Adipocyte (in vitro differentiated cells): ENCODE results near the gene NDUFA11.
A peak's percentile ranks its signal among the peaks of the same experiment; 100 is the strongest.

Experiments used
- DNase-seq: peaks from one replicate; pipeline ENCODE4 v3.0.0-alpha.2; 2015; ENCODE audit warnings: low read depth
- H3K27me3 ChIP-seq: replicated peaks from 2 replicates; pipeline ENCODE4 v1.7.0; 2013; ENCODE audit warnings: mild to moderate bottlenecking, low read length, moderate library complexity; ENCODE audit not compliant: control insufficient read depth, insufficient read depth
- H3K36me3 ChIP-seq: 2 replicates; pipeline ENCODE4 v1.7.0; 2013; ENCODE audit warnings: low read length, mild to moderate bottlenecking, moderate library complexity; ENCODE audit not compliant: control insufficient read depth, insufficient read depth, severe bottlenecking
- H3K4me1 ChIP-seq: 2 replicates; pipeline ENCODE4 v1.7.0; 2013; ENCODE audit warnings: mild to moderate bottlenecking, low read length, moderate library complexity; ENCODE audit not compliant: control insufficient read depth, insufficient read depth
- H3K4me3 ChIP-seq: 2 replicates; pipeline ENCODE4 v1.7.0; 2013; ENCODE audit warnings: mild to moderate bottlenecking, low read length, moderate library complexity
- H3K9ac ChIP-seq: 2 replicates; pipeline ENCODE4 v1.7.0; 2013; ENCODE audit warnings: mild to moderate bottlenecking, low read length, moderate library complexity
- H3K9me3 ChIP-seq: 2 replicates; pipeline ENCODE4 v1.7.0; 2013; ENCODE audit warnings: mild to moderate bottlenecking, low read length, moderate library complexity; ENCODE audit not compliant: control insufficient read depth

The NDUFA11 gene

GRCh38 chr19:5941673-5942072 is 38.1 kb upstream of the NDUFA11 start:
- DNase-seq = no peak
- peaks cover 16% of the 10 kb centered on the region for H3K4me1 ChIP-seq
- H3K27me3 ChIP-seq = no peaks in the 10 kb centered on the region
- H3K9ac ChIP-seq = no peak overlapping the region
- no peak overlapping the region for H3K4me3 ChIP-seq
- H3K9me3 ChIP-seq = no peaks in the 10 kb centered on the region
- peaks cover 33% of the 10 kb centered on the region for H3K36me3 ChIP-seq

GRCh38 chr19:5940260-5941208 is 36.9 kb upstream of the NDUFA11 start:
- peaks cover 39% of the 10 kb centered on the region for H3K36me3 ChIP-seq
- H3K9me3 ChIP-seq = no peaks in the 10 kb centered on the region
- DNase-seq = no peak
- no peak overlapping the region for H3K9ac ChIP-seq
- peaks cover 19% of the 10 kb centered on the region for H3K4me1 ChIP-seq
- no peaks in the 10 kb centered on the region for H3K27me3 ChIP-seq
- no peak overlapping the region for H3K4me3 ChIP-seq

- Histone ChIP-seq H3K27me3 (no peaks in the 10 kb centered on the region), H3K9ac (no peak overlapping the region), H3K36me3 (peaks cover 46% of the 10 kb centered on the region)
Observed at GRCh38 chr19:5937550-5937949, 34.0 kb upstream of the NDUFA11 start.

GRCh38 chr19:5936292-5936592 is 32.7 kb upstream of the NDUFA11 start:
- H3K9ac ChIP-seq = no peak overlapping the region
- H3K36me3 ChIP-seq = peaks cover 48% of the 10 kb centered on the region
- peaks cover 21% of the 10 kb centered on the region for H3K4me1 ChIP-seq
- H3K4me3 ChIP-seq = no peak overlapping the region
- DNase-seq = no peak
- no peaks in the 10 kb centered on the region for H3K27me3 ChIP-seq
- no peaks in the 10 kb centered on the region for H3K9me3 ChIP-seq

More at GRCh38 chr19:5937550-5937949, 34.0 kb upstream of the NDUFA11 start:
- no peaks in the 10 kb centered on the region for H3K9me3 ChIP-seq
- no peak for DNase-seq
- H3K4me3 ChIP-seq = no peak overlapping the region
- H3K4me1 ChIP-seq = peaks cover 21% of the 10 kb centered on the region

- Histone ChIP-seq H3K36me3 (peaks cover 48% of the 10 kb centered on the region), H3K27me3 (no peaks in the 10 kb centered on the region), H3K9ac (peak overlapping the region; percentile 58), H3K4me1 (peaks cover 21% of the 10 kb centered on the region), H3K4me3 (peak overlapping the region; percentile 58), H3K9me3 (no peaks in the 10 kb centered on the region)
- DNase-seq = peak; percentile 35
Observed at GRCh38 chr19:5935473-5936291, 32.1 kb upstream of the NDUFA11 start.

- peak overlapping the region; percentile 58 for H3K4me3 ChIP-seq
- peaks cover 49% of the 10 kb centered on the region for H3K36me3 ChIP-seq
- no peaks in the 10 kb centered on the region for H3K27me3 ChIP-seq
- peaks cover 21% of the 10 kb centered on the region for H3K4me1 ChIP-seq
- peak overlapping the region; percentile 58 for H3K9ac ChIP-seq
- peak; percentile 88 for DNase-seq
- H3K9me3 ChIP-seq = no peaks in the 10 kb centered on the region
Observed at GRCh38 chr19:5934774-5935472, 31.3 kb upstream of the NDUFA11 start.

- H3K9me3 ChIP-seq = no peaks in the 10 kb centered on the region
- no peak overlapping the region for H3K4me3 ChIP-seq
- peaks cover 21% of the 10 kb centered on the region for H3K4me1 ChIP-seq
- no peak for DNase-seq
- no peaks in the 10 kb centered on the region for H3K27me3 ChIP-seq
- no peak overlapping the region for H3K9ac ChIP-seq
- peaks cover 49% of the 10 kb centered on the region for H3K36me3 ChIP-seq
Observed at GRCh38 chr19:5934069-5934401, 30.4 kb upstream of the NDUFA11 start.

GRCh38 chr19:5933391-5934068 is 29.9 kb upstream of the NDUFA11 start:
- DNase-seq = no peak
- H3K36me3 ChIP-seq = peaks cover 53% of the 10 kb centered on the region
- H3K27me3 ChIP-seq = no peaks in the 10 kb centered on the region
- no peak overlapping the region for H3K4me3 ChIP-seq
- no peaks in the 10 kb centered on the region for H3K9me3 ChIP-seq
- peaks cover 21% of the 10 kb centered on the region for H3K4me1 ChIP-seq
- H3K9ac ChIP-seq = no peak overlapping the region

GRCh38 chr19:5932609-5933262 is 29.1 kb upstream of the NDUFA11 start:
- no peaks in the 10 kb centered on the region for H3K9me3 ChIP-seq
- no peaks in the 10 kb centered on the region for H3K27me3 ChIP-seq
- peaks cover 57% of the 10 kb centered on the region for H3K36me3 ChIP-seq
- H3K9ac ChIP-seq = no peak overlapping the region
- DNase-seq = no peak
- H3K4me3 ChIP-seq = no peak overlapping the region
- peaks cover 21% of the 10 kb centered on the region for H3K4me1 ChIP-seq

- Histone ChIP-seq H3K9ac (no peak overlapping the region), H3K4me1 (peaks cover 26% of the 10 kb centered on the region), H3K36me3 (peaks cover 58% of the 10 kb centered on the region), H3K9me3 (no peaks in the 10 kb centered on the region), H3K27me3 (no peaks in the 10 kb centered on the region), H3K4me3 (no peak overlapping the region)
- DNase-seq = no peak
Observed at GRCh38 chr19:5932146-5932545, 28.6 kb upstream of the NDUFA11 start.
